GM21576 (cell line): ENCODE results near the gene BCL2L12.

ENCODE experiments used
- ATAC-seq: cut with Tn5 transposase; IDR thresholded peaks from one replicate; pipeline ENCODE4 v1.9.1; 2021; ENCODE audit warnings: mild to moderate bottlenecking, moderate library complexity; ENCODE audit not compliant: unreplicated experiment

BCL2L12 gene

DNA sequence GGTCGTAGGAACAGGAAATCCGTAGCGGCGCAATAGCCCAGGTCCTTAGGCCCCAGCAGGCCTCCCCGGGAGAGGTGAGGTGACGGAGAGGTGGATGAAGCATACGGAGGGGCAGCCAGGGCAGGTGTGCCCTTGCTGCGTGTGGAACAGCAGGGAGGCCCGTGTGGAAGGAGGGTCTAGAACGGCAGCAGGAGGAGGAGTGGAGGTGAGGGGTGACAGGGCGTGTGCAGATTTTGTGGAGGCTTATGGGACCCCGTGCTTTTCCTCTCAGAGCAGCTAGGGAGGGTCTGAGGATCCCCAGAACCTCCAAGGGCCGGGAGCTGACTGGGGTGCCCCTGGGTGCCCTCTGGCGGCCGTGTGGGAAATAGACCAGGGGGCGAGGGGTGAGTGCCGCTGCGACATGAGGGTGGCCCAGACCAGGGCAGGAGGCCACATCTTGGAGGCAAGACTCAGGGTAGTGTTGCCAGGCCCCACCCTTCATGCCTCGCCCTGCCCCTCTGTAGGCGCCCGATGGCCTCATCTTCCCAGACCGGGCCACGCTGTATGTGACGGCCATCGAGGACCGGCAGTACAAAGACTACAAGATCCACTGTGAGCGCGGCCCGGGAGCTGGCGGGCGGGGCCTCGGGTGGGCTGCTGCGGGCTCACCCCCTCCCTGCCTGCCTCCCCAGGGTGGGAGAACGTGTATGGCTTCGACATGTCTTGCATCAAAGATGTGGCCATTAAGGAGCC lies 18.7 kb downstream of the BCL2L12 start:
- ATAC-seq: no peak

DNA sequence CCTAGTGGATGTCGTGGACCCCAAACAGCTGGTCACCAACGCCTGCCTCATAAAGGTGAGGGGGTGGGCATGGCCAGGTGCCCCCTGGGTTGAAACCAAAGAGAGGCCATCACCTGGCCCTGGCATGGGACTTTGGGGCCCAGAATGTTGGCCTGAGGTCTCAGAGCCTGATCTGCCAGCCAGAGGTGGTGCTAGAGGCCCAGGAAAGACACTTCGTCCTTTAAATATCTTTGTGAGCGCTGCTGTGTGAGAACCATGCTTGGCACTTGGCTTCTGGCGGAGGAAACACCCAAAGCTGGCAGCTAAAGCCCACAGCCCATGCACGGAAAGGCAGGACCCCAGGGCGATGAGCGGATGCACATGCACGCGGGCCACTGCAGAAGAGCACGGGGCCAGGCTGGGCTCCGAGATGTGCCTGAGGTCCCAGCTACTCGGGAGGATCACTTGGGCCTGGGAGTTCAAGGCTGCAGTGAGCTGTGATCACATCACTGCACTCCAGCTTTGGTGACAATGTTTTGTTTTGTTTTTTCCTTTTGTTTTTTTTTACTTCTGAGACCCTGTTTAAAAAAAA lies 19.3 kb downstream of the BCL2L12 start:
- ATAC-seq: no peak

DNA sequence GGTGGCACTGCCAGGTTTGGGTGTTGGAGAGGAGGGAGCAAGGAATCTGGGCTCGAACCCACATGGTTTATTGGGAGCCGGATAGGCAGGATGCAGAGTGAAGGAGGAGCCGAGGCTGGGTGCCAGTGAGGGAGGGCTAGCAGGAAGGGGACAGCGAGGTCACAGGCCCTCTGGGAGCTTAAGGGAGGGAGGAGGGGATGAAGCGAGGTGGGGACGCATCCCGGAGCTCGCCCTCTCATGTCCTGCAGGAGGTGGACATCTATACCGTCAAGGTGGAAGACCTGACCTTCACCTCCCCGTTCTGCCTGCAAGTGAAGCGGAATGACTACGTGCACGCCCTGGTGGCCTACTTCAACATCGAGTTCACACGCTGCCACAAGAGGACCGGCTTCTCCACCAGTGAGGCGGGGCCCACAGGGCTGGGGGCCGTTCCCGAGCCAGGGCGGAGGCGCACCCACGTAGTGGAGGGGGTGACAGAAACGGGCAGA lies 20.2 kb downstream of the BCL2L12 start:
- no peak for ATAC-seq

DNA sequence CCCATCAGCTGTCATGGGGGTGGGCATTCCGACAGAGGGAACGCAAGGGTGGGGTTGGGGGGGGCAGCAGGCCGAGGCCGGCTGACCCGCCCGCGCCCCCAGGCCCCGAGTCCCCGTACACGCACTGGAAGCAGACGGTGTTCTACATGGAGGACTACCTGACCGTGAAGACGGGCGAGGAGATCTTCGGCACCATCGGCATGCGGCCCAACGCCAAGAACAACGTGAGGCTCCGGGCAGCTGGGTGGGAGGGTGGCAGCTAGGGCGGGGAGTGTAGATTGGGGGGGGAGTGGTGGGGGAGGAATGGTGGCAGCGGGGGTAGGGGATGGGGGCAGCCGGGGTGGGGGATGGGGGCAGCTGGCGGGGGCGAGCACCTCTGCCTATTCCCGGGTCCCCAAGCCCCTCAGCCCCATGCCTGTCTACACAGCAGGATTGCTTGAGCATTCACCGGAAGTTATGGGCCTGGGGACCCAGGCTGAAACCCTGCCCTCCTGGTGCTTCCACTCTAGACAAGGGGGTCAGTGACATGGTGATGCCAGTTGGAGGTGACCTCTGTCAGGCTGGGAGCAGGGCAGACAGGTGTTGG lies 20.9 kb downstream of the BCL2L12 start:
- no peak for ATAC-seq

DNA sequence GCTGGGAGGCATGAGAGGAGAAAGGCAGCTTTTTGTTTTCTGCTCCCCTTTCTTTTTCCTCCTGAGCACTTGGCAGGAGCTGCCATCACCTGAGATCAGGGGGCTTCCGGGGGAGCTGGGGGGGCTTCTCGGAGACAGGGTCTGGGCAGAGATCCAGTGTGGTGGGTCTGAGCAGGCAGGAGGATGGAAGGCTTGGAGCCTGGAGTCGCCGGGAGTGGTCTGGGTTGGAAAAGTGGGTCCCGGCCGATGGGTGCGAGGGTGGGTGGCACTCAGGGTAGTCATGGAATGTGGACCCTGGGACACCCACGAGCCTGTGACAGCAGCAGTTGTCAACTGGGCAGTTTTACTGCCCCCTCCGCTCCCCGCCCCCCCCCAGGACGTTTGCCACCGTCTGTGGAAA lies 21.4 kb downstream of the BCL2L12 start:
- no peak for ATAC-seq

DNA sequence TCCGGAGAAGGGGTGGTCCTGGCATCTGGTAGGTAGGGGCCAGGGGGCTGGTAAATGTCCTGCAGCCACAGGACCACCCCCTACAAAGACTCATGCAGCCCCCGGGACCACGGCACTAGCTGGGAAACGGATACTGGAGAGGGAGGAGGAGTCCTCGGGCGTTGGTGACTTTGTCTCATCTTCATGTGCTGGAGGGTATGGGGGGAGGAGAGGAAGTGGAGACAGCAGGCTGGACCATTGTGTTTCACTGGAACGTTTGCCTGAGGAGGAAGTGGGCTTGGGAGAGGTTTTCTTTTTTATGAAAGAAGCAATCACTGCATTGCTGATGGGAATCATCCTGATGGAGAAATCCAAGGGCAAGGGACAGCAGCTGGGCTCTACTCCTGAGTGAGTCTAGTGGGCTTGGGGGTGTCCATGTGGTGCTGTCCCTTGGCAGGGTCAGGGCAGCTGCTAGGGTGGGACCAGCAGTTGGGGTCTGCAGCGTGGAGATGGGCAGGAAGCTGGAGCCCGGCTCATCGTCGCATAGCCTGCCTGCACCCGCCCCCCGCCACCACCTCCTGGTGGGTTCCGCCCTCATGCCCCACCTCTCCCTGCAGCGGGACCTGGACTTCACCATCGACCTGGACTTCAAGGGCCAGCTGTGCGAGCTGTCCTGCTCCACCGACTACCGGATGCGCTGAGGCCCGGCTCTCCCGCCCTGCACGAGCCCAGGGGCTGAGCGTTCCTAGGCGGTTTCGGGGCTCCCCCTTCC lies 22.0 kb downstream of the BCL2L12 start:
- no peak for ATAC-seq

DNA sequence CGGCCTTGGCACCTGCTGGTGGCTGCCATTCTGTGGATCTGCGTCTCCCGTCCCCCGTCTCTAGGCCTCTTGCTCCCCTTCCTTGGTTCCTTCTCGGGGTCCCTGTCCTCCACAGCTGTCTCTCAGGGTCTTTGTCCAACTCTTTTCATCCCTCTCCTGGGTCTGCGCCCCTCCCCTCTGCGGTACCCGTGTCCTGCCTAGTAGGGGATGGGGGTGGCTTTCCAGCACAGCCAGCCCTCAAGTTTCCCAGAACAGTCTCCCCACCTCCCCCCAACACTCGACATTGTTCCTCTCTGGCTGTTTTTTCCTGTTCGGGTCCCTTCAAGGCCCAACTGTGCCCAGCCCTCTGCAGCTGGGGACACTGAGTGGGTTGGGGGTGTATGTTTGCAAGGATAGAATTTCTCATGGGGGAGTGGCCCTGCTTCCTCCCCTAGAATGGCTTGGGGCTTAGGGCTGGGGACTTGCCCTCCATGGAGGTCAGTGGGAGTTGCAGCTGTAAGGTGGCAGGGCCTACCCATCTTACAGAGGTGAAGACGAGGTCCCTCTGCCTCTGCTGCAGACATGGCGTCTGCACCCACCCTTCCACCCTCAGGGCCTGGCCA lies 22.9 kb downstream of the BCL2L12 start:
- ATAC-seq: no peak

DNA sequence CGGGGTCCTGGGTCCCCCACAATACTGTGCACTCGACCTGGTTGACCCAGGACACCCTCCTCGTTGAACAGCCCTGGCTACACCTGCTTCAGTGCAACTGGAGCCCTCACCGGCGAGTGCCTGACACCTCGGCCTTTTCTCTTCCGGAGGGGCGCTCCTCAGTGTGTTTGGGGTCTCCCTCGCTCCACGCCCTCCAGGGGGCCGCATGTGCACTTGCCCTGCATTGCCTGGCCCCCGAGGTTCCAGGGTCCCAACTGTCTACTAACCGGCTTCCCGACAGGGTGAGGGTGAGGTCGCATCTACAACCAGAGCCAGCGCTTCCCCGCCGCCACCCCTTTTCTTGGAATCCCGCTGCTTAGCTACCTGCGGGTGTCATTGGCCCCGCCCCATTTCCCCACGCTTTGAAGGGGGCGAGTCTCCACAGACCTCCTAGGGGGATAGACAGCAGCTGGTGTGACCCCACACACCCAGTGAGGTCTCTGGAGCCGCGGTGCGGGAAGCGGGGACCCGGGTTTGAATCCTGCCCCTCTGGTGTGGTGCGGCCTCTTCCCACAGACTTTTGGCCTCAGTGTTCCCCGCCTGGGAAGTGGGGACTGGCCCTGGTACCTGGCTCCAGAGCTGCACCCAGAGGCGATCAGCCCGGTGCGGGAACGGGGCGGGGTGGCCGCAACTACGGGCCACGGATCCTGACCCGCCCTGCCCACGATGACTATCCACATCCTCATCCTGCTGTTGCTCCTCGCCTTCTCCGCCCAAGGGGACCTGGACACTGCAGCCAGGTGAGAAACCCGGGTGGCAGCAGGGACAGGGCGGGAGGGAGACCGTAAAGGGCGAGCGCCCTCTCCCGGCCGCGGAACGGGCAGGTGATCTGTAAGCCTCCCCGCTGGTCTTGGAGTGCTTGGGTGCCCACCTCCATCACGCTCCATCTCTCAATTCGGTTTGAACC lies 23.7 kb downstream of the BCL2L12 start, which contains the start of gene ADM5:
Gene ADM5, plus strand, starts transcription at position 462 of the 946 bp plus-strand sequence. Its CDS starts 244 bp downstream, at position 706.
- no peak for ATAC-seq

DNA sequence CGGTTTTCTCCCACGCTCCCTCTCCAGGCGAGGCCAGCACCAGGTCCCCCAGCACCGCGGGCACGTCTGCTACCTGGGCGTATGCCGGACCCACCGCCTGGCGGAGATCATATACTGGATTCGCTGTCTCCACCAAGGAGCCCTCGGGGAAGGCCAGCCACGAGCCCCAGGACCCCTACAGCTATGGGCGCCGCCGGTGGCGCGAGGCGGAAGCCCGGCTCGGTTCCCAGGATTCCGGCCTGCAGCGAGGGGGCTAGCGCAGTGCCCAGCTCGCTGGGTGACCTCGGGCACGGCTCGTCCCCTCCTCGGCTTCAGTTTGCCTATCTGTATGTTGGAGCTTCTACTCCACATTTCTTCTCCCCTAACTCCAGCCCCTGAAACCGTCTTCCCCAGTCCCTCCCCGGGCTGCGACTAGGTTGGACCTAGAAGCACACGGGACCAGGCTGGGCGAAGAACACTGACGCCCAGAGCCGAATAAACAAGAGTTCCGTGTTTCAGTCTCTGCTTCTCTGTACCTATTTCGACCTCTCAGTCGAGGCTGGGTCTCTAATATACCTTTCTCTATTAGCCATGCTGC lies 24.4 kb downstream of the BCL2L12 start:
- ATAC-seq: no peak

DNA sequence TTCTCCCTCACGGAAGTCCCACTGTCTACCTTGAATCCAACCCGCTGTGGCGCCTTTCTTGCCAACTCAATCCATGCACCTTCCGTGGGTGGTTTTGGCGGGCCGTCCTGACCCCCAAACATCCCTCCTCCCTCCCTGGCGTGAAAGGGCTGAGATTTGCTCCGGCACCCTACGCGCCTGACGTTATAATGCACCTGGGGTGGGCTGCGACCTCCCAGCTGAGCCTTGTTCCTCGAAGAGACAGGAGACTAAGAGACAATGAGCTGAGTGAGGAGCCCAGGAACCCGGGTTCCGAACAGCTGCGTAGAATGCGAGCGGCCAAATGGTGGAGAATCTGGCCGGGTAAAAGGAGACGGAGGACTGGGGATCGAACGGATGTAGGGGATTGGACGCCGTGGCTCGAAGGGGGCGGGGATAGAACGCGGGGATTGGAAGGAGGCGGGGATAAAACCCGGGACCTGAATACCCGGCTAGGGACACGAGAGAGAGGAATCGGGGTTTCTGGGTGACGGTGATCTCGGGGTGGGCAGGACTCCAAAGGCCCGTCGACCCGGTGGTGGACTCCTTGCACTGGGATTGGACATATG lies 25.0 kb downstream of the BCL2L12 start, which contains the start of gene CPT1C:
Gene CPT1C, plus strand, starts transcription at position 461 of the 587 bp plus-strand sequence. CDS start 1,137 bp downstream, outside the sequence.
- no peak for ATAC-seq

DNA sequence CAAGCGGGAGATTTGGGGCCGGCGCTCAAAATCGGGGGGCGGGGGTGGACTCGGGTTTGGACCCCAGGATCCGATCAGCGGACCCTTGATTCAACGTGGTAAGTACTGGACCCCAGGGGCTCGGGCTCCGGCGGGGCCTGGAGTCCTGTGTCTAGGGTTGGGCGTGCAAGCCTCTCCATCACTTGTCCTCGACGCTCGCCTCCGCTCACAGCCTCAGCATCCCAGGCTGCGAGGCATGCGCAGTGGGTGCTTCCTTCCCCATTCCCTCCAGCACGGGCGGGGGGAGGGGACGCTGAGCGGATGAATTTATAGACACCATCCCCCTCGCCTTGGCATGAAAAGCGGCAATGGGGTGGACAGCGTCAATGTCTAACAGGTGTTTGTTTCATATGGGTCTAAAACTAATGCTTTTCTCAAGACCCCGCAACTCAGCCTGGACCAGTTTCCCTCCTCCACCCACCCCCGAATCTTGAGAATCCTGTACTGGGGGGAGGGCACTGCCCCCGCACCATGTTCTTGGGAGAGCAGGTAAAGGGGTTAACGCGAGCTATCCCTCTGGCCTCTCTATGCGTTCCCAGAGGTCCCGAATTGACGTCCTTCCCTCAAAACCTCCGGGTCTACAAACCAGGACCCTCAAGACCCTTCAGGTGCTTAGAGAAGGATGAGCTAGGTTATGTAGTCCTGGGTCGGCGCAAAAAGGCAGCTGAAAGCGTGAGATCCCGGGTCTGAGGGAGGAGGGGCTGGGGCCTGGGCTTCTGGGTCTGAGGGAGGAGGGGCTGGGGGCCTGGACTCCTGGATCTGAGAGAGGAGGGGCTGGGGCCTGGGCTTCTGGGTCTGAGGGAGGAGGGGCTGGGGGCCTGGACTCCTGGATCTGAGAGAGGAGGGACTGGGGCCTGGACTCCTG lies 25.8 kb downstream of the BCL2L12 start:
- ATAC-seq: no peak

DNA sequence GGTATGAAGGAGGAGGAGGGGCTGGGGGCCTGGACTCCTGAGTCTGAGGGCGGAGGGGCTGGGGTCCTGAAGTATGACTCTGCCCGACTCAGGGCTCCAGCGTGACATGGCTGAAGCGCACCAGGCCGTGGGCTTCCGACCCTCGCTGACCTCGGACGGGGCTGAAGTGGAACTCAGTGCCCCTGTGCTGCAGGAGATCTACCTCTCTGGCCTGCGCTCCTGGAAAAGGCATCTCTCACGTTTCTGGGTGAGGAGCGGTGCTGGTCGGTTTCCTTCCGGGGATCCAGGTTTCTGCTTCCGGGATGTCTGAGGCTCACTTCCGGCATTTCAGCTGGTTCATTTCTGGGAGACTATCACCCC lies 26.4 kb downstream of the BCL2L12 start:
- no peak for ATAC-seq

DNA sequence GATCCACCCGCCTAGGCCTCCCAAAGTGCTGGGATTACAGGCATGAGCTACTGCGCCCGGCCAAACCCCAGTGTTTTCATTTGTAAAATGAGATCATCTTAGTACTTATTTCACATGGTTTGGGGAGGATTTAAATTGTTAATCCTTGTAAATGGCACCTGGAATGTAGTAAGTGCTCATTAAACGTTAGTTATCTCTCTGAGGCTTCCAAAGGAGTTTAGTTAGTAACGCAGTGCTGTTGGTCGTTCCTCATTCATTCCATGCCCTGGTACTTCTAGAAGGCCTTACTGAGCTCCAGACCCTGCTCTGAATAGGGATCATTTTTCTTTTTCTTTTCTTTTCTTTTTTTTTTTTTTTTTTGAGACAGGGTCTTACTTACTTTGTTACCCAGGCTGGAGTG lies 30.4 kb downstream of the BCL2L12 start:
- no peak for ATAC-seq

DNA sequence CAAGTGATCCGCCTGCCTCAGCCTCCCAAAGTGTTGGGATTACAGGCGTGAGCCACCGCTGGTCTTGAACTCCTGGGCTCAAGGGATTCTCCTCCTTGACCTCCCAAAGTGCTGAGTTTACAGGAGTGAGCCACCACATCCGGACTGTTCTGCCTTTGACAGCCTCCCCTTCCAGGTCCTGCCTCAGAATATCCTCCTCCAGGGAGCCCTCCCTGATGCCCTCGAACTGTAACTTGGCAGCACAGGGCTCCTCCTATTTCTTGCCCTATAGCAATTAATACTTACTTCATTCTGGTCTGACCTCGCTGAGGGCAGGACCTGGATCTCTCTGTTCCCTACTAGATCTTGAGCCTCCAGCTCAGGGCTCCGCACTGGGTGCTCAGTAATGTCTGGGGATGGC lies 31.1 kb downstream of the BCL2L12 start:
- no peak for ATAC-seq

DNA sequence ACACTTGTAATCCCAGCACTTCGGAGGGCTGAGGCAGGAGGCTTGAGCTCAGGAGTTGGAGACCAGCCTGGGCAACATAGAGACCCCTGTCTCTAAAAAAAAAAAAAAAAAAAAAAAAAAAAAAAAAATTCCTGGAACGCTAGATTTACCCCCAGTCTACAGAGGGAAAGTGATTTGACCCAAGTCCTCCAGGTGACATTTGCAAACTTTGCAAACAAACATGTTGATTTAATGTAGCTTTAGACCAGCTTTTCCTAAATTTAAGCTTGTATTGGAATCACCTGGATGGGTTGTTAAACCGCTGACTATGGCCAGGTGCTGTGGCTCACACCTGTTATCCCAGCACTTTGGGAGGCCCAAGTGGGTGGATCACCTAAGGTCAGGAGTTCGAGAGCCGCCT lies 33.6 kb downstream of the BCL2L12 start:
- no peak for ATAC-seq

DNA sequence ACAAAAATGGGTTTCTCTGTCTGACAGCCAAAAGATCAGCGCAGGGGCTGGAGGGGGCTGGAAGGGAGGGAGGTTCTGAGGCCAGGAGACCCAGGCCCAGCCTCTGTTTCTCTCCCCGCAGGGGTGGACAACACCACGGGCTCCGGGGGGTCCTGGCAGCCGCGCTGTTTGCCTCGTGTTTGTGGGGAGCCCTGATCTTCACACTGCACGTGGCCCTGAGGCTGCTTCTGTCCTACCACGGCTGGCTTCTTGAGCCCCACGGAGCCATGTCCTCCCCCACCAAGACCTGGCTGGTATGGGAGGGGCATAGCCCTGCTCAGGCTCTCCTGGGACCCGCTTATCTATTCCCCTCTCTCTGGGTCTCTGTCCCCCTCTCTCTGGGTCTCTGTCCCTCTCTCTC lies 34.8 kb downstream of the BCL2L12 start:
- ATAC-seq: no peak

DNA sequence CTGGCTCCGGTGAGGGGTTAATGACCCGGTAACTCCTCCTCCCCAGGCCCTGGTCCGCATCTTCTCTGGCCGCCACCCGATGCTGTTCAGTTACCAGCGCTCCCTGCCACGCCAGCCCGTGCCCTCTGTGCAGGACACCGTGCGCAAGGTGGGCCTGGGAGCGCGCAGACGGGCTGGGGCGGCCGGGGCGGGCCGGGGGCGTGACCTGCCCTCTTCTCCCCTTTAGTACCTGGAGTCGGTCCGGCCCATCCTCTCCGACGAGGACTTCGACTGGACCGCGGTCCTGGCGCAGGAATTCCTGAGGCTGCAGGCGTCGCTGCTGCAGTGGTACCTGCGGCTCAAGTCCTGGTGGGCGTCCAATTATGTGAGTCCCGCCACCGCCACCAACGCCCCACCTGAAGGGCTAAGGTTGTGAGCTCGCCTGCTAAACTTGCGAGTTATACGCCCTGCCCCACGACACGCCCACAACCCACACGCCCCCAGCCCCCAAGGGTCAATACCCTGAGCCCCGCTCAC lies 35.6 kb downstream of the BCL2L12 start:
- no peak for ATAC-seq
